GM18517 (cell line): Measurements from ENCODE around the gene NVL.
"Not testable (repeated sequence)": the region's sequence is repeated elsewhere in the genome, so short reads cannot be mapped to it uniquely, and the experiment has no call there.

Experiments
- ATAC-seq: cut with Tn5 transposase; IDR thresholded peaks from one replicate; pipeline ENCODE4 v1.9.1; 2021; ENCODE audit warnings: mild to moderate bottlenecking, moderate library complexity; ENCODE audit not compliant: unreplicated experiment

NVL gene

DNA sequence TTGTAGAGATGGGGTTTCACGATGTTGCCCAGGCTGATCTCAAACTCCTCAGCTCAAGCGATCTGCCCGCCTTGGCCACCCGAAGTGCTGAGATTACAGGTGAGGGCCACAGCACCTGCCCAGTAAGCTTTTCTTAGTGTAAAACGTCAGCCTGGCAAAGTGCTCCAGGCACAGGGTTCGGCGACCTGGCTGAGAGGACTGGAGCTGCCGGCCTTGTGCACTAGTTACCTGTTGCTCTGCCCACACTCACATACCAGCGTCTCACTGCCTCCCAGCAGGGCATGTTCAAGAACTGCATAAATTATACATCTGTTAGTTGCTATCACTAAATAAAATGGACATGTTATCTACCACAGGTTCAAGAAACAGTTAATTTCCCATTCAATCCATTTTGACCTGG is 91.8 kb downstream of the NVL start:
- no peak for ATAC-seq

- ATAC-seq = no peak
Observed at GRCh38 chr1:224237119-224237881, 92.7 kb downstream of the NVL start.

DNA sequence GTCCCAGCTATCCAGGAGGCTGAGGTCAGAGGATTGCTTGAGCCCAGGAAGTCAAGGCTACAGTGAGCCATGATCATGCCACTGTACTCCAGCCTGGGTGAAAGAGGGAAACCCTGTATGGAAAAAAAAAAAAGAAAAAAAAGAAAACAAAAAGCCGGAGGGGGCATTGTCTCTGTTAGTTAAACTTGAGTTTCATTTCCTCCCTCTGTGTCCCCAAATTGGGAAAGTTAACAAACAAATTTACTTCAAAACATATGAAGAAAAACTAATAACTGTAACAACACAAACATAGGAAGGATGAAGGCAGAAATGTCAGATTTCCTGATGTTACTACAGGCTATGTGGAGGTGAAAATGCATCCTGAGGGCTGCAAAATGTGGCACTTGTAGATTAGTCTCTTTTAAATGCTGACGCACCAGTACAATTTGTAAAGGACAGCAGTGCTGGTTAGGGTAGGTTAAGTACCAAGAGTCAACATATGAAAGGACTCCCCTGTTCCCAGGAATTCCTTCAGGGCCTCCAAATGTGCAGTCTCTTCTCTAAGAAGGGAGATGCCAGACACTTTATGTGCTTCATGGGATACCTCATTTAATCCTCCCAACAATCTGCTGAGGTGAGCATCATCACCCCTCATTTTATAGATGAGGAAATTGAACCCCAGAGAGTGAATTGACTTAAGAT is 94.0 kb downstream of the NVL start:
- ATAC-seq = no peak

DNA sequence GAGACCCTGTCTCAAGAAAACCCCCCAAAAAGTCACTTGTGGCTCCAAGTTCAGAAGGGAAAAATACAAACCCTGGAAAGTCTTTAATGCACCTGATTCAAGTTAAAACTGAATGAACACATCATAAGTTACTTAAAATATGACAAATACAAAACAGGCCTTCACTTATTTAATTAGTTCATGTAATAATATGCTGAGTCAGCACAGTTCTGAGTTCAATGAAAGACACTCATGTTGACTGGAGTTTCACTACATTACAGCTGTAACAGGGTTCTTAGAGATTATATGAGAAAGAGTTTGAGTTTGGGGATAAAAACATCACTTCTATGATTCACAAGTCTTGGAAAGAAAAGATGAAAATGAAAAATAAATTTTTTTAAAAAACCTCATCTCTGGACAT is 96.0 kb downstream of the NVL start:
- no peak for ATAC-seq

- ATAC-seq = no peak
Observed at GRCh38 chr1:224226849-224227502, 103.0 kb downstream of the NVL start.

DNA sequence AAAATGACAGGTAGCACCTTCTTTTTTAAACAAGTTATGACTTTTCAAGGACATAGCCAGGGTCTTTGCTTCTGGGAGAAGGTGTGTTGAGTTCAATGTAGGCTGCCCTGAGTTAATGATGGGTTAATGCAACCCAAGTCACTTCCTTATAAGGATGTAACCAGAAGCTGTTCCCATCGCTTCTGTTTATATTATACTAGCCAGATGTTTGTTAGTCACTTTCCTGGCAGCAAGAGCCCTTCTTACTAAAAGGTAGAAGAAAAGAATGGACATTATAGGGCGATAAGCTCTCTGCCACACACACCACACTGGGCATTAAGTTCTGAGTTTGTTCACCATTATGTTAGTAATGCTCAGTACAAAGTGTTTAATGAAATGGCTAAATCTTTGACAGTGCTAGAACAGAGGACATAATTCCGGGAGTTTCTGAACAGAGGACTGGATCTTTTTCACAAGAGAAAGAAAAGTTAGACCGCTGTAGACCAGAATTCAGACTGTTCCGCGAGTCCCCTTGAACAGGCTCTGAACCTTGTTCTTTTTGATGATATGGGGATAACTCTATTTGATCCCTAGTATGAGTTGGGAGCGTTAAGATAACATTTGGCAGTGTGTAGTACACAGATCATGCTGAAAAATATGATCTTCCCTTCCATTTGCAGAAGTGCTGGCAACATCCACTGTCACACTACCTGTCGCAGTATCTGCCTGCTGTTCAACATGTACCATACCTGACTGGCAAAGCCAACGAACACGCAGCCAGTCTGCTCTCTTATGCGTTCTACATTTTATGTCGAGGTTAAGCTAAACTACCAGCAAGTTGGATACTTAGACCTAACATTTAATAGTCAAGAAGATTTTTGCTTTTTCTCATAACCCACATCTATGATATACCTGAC is 105.9 kb downstream of the NVL start:
- ATAC-seq = no peak

DNA sequence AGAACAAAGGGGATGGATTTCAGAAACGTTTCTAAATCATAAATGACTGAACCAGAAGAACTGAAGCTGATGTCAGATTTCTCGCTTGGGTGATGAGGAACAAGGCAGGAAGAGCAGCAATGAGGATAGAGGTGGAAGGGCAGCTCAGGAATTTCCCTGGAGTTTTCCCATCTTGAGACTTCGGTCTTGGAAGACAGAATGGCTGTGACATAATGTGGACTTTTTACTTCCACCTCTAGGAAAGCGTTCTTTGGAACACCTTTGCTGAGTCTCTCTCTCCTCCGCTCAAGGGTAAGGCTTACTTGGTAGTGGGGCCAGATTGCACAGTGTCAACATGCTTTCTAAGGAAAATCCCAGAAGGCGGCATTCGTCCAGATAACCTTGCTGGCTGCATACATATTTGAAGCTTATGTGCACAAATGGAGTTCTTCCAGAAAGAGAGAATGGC is 110.3 kb downstream of the NVL start:
- ATAC-seq = no peak

GRCh38 chr1:224219011-224219611 is 110.9 kb downstream of the NVL start:
- no peak for ATAC-seq

GRCh38 chr1:224217655-224218623 is 112.0 kb downstream of the NVL start:
- ATAC-seq = no peak

DNA sequence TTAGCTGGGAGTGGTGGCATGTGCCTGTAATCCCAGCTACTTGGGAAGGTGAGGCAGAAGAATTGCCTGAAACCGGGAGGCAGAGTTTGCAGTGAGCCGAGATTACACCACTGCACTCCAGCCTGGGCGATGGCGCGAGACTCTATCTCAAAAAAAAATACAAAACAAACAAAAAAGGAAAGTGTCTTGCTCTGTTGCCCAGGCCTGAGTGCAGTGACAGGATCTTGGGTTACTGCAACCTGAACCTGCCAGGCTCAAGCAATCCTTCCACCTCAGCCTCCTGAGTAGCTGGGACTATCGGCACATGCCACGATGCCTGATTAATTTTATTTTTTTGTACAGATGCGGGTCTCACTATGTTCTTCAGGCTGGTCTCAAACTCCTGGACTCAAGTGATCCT is 113.6 kb downstream of the NVL start:
- no peak for ATAC-seq

- ATAC-seq = no peak
Observed at GRCh38 chr1:224213438-224214119, 116.4 kb downstream of the NVL start.

DNA sequence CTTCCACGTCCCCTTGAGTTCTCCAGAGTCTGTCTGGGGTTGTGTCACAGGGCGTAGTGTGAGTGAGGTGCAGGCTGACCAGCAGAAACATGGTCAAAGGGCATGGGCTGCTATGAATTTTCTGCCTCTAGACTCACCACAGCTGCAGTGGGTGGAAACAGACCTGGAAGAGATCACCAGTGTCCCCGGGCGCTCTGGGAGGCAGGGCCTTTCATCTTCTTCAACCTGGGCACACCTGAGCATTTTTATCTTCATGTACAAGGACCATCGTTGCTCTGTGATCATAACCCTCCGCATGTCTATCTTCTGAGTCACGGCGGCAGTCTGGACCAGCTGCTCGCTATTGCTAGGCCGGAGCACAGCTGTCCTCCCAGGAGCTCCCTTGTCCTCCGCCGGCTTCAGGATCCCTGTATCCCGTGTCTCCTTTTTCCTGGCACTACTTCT is 117.3 kb downstream of the NVL start:
- no peak for ATAC-seq

DNA sequence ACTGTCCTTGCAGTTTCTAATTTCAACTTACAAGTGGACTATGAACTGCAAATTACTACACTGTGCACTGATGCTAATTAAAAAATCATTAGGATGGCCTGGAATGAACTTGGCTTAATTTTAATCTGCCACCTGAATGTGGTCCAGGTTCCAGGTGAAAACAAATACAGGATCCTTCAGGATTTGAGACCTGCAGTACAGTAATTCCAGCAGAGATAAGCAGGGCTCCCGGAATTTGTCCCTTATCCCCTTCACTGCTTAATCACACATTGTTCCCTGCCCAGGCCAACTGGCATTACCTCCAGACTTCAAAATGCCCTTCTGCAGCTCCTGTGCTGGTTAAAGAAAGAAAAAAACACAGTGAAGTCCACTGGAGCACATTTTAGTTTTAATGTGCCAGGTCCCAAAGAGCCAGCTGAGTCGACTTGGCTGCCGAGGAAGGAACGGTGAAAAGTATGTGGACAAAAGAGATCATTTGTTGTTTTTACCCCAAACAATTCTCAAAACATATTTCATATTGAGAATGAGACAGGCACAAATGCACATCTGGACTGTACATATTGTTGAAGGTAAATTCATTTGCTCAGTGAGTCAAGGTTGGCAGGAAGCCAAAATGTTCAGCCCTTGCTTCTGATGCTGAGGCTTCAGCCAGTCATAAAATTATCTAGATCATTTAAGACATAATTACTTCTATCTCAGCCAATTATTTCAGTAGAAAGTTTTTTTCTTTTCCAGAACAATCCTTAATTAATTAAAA is 118.6 kb downstream of the NVL start:
- ATAC-seq = no peak

DNA sequence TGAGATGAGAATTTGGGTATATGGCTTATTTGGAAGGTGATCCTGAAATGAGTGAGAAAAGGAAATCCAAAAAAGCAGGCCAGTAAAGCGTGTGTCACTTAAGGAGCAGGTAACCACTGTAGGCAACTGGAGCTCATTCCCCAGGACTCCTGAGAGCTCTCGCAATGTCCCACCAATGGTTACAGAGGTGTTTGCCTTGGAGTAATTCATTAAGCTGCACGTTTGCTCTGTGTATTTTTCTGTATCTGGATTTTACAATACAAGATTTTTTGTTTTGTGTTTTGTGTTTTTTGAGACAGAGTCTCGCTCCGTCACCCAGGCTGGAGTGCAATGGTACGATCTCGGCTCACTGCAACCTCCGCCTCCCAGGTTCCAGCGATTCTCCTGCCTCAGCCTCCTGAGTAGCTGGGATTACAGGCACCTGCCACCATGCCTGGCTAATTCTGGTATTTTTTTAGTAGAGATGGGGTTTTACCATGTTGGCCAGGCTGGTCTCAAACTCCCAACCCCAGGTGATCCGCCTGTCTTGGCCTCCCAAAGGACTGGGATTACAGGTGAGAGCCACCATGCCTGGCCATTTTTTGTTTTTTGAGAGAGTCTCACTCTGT is 123.9 kb downstream of the NVL start:
- ATAC-seq = not testable (repeated sequence)

DNA sequence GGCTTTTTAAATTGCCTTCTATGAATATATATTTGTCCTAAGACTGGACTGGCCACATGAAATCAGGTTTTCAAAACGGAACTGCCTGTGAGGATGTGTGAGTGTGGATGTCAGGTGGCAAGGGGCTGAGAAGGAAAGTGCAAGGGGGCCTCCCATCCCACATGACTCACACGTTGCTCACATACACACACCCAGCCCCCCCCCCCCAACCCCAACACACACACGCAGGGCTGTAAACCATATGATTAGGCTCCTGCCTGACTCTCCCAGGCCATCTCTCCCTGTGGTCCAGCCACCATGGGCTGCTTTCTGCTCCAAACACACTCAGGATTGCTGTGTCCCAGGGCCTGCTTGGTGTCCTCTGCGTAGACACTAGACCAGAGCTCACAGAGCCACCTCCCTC is 124.5 kb downstream of the NVL start:
- ATAC-seq = no peak

GRCh38 chr1:224203243-224204016 is 126.5 kb downstream of the NVL start:
- no peak for ATAC-seq

DNA sequence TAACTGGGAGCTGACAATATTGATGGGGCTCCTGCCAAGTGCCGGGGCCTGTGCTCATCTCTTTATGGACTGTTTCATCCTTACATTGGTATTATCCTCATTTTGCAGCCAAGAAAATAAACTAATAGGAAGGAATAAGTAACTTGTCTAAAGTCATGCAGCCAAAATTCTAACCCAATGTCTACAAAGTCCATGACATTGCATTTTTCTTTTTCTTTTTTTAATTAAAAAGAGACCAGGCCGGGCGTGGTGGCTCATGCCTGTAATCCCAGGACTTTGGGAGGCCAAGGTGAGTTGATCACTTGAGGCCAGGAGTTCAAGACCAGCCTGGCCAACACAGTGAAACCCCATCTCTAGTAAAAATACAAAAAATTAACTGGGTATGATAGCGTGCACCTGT is 128.1 kb downstream of the NVL start:
- no peak for ATAC-seq
